Measurements from ENCODE around the gene CELSR3.

The CELSR3 gene

GRCh38 chr3:48609088-48610005, 53.3 kb downstream of the CELSR3 start, which contains the start of gene UQCRC1:
UQCRC1 (minus strand) TSS chr3:48609646; CDS start chr3:48609620, 26 bp downstream.
- POLR2A ChIA-PET: interaction anchor here (1.0 to 2.4 kb wide), 9 partner anchors 10 to 53 kb away, joined by 3 to 17 read pairs (median 4); partner anchors contain the start of genes PFKFB4, SLC26A6 and TMEM89
- CTCF ChIA-PET: interaction anchor here (0.7 to 1.7 kb wide), 3 partner anchors 14 to 51 kb away, joined by 3 to 8 read pairs (median 4); partner anchors contain the start of gene SLC26A6
- TF ChIP-seq TARDBP (IDR thresholded peaks at IDR 0.05) (no peak), ZNF384 (IDR thresholded peaks at IDR 0.05) (no peak), L3MBTL2 (conservative IDR thresholded peaks at IDR 0.05) (peak; percentile 23; the same call in 1 of the 2 replicates), ARNT (IDR thresholded peaks at IDR 0.05) (no peak), CTBP1 (IDR thresholded peaks at IDR 0.05; ENCODE audit: borderline replicate concordance) (no peak), SP1 (IDR thresholded peaks at IDR 0.05) (no peak), HDGF (IDR thresholded peaks at IDR 0.05; ENCODE audit: borderline replicate concordance) (no peak), SUZ12 (IDR thresholded peaks at IDR 0.05) (no peak), FOXM1 (IDR thresholded peaks at IDR 0.05; ENCODE audit: borderline replicate concordance) (no peak)
- peak; percentile 99 for DNase-seq (ENCODE audit: extremely low spot score)

- ChIA-PET CTCF (no interaction called here), POLR2A (interaction anchor here (0.8 kb wide), 1 partner anchor 9 kb away, joined by 3 read pairs; no protein-coding TSS in a partner anchor)
- no peak for TF ChIP-seq SP1 (IDR thresholded peaks at IDR 0.05)
- TF ChIP-seq FOXA1 (IDR thresholded peaks at IDR 0.05): no peak
- no peak for TF ChIP-seq LEF1 (IDR thresholded peaks at IDR 0.05; ENCODE audit: borderline replicate concordance)
- TF ChIP-seq BHLHE40 (IDR thresholded peaks at IDR 0.05; ENCODE audit: borderline replicate concordance): no peak
- no peak for TF ChIP-seq L3MBTL2 (conservative IDR thresholded peaks at IDR 0.05)
- TF ChIP-seq CTBP1 (IDR thresholded peaks at IDR 0.05; ENCODE audit: borderline replicate concordance): no peak
- TF ChIP-seq NFRKB (IDR thresholded peaks at IDR 0.05): no peak
- TF ChIP-seq TARDBP (IDR thresholded peaks at IDR 0.05): no peak
- no peak for TF ChIP-seq ZNF384 (IDR thresholded peaks at IDR 0.05)
- TF ChIP-seq HDGF (IDR thresholded peaks at IDR 0.05; ENCODE audit: borderline replicate concordance): no peak
- TF ChIP-seq PKNOX1 (IDR thresholded peaks at IDR 0.05): no peak
- TF ChIP-seq SUZ12 (IDR thresholded peaks at IDR 0.05): no peak
- TF ChIP-seq FOXM1 (IDR thresholded peaks at IDR 0.05; ENCODE audit: borderline replicate concordance): no peak
- TF ChIP-seq ELF4 (IDR thresholded peaks at IDR 0.05): no peak
- no peak for TF ChIP-seq FOXK2 (IDR thresholded peaks at IDR 0.05)
- no peak for TF ChIP-seq ARNT (IDR thresholded peaks at IDR 0.05)
- no peak for DNase-seq (ENCODE audit: extremely low spot score)
These were observed 55.2 kb downstream of the CELSR3 start for GRCh38 chr3:48607519-48607918.

- ChIA-PET CTCF (no interaction called here), POLR2A (interaction anchor here (1.0 to 2.2 kb wide), 2 partner anchors 33 to 61 kb away, joined by 3 to 9 read pairs; partner anchors contain the start of genes CELSR3 and SLC26A6)
- TF ChIP-seq ZNF384 (IDR thresholded peaks at IDR 0.05) (no peak), FOXK2 (IDR thresholded peaks at IDR 0.05) (no peak), ELF4 (IDR thresholded peaks at IDR 0.05) (no peak), FOXA1 (IDR thresholded peaks at IDR 0.05) (no peak), ARNT (IDR thresholded peaks at IDR 0.05) (no peak), L3MBTL2 (conservative IDR thresholded peaks at IDR 0.05) (no peak), NFRKB (IDR thresholded peaks at IDR 0.05) (no peak), HDGF (IDR thresholded peaks at IDR 0.05; ENCODE audit: borderline replicate concordance) (no peak), PKNOX1 (IDR thresholded peaks at IDR 0.05) (no peak), CTBP1 (IDR thresholded peaks at IDR 0.05; ENCODE audit: borderline replicate concordance) (no peak), TARDBP (IDR thresholded peaks at IDR 0.05) (no peak), FOXM1 (IDR thresholded peaks at IDR 0.05; ENCODE audit: borderline replicate concordance) (no peak), SP1 (IDR thresholded peaks at IDR 0.05) (no peak)
- no peak for DNase-seq (ENCODE audit: extremely low spot score)
These were observed 61.1 kb downstream of the CELSR3 start for GRCh38 chr3:48601622-48601994.

GRCh38 chr3:48600711-48601621, 61.7 kb downstream of the CELSR3 start:
- CTCF ChIA-PET: no interaction called here
- POLR2A ChIA-PET: interaction anchor here (1.0 kb wide), 1 partner anchor 62 kb away, joined by 3 read pairs; the partner anchor contains the start of gene CELSR3
- TF ChIP-seq LEF1 (IDR thresholded peaks at IDR 0.05; ENCODE audit: borderline replicate concordance) (no peak), HDGF (IDR thresholded peaks at IDR 0.05; ENCODE audit: borderline replicate concordance) (no peak), SUZ12 (IDR thresholded peaks at IDR 0.05) (no peak), BHLHE40 (IDR thresholded peaks at IDR 0.05; ENCODE audit: borderline replicate concordance) (no peak), FOXM1 (IDR thresholded peaks at IDR 0.05; ENCODE audit: borderline replicate concordance) (no peak), FOXA1 (IDR thresholded peaks at IDR 0.05) (no peak), NFRKB (IDR thresholded peaks at IDR 0.05) (no peak), SP1 (IDR thresholded peaks at IDR 0.05) (no peak), CTBP1 (IDR thresholded peaks at IDR 0.05; ENCODE audit: borderline replicate concordance) (no peak), ZNF384 (IDR thresholded peaks at IDR 0.05) (no peak), ARNT (IDR thresholded peaks at IDR 0.05) (no peak), FOXK2 (IDR thresholded peaks at IDR 0.05) (no peak), L3MBTL2 (conservative IDR thresholded peaks at IDR 0.05) (no peak), TARDBP (IDR thresholded peaks at IDR 0.05) (no peak), PKNOX1 (IDR thresholded peaks at IDR 0.05) (no peak), ELF4 (IDR thresholded peaks at IDR 0.05) (no peak)
- DNase-seq (ENCODE audit: extremely low spot score): no peak

Data from HEK293T (cell line).